ENCODE measurements around the gene MALRD1. TPM values are rescaled to one million over a fixed set of nuclear protein-coding genes. Genes with fewer than 3 reads are reported as not detected.

The MALRD1 gene
- total RNA-seq, 1 experiment from 2014 or later: 0.50 TPM

DNA sequence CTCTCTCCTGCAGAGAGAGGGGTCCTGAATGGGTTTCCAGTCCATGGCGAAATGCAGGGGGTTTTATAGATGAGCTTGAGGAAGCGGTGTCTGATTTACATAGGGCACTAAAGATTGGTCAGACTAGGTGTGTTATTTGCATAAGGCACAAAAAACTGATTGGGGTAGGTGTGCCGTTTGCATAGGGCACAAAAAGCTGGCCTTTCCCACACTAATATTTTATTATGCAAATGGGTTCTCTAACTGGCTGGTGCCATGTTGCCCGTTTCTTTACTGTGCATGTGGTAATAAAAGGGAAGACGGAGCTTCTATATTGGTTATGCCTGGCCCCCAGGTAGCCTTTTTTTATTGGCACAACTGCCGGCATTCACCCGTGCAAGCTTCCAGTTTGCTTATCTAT is 50.2 kb downstream of the MALRD1 start:
- no peak for DNase-seq (ENCODE audit: low spot score)

GRCh38 chr10:19107406-19107805 is 58.8 kb downstream of the MALRD1 start:
- Mint-ChIP-seq H3K27me3 (ENCODE audit: low read depth) (no peaks in the 10 kb centered on the region), H3K9me3 (peaks cover 39% of the 10 kb centered on the region), H3K36me3 (peaks cover 22% of the 10 kb centered on the region), H3K4me1 (peaks cover 26% of the 10 kb centered on the region), H3K27ac (no peak overlapping the region), H3K4me3 (no peak overlapping the region)
- POLR2A ChIA-PET: no interaction called here
- ATAC-seq: no peak
- DNase-seq (ENCODE audit: low spot score): no peak
- CTCF ChIA-PET: no interaction called here
- TF ChIP-seq, protein P1, sequence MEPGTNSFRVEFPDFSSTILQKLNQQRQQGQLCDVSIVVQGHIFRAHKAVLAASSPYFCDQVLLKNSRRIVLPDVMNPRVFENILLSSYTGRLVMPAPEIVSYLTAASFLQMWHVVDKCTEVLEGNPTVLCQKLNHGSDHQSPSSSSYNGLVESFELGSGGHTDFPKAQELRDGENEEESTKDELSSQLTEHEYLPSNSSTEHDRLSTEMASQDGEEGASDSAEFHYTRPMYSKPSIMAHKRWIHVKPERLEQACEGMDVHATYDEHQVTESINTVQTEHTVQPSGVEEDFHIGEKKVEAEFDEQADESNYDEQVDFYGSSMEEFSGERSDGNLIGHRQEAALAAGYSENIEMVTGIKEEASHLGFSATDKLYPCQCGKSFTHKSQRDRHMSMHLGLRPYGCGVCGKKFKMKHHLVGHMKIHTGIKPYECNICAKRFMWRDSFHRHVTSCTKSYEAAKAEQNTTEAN (CRISPR knock-in tag; IDR thresholded peaks at IDR 0.05): no peak
- TF ChIP-seq IRF1 (CRISPR knock-in tag; IDR thresholded peaks at IDR 0.05) (no peak), ZNF416 (CRISPR knock-in tag; IDR thresholded peaks at IDR 0.05) (no peak), CREB1 (CRISPR knock-in tag; IDR thresholded peaks at IDR 0.05) (no peak), TEAD1 (CRISPR knock-in tag; IDR thresholded peaks at IDR 0.05) (no peak), FOXK1 (CRISPR knock-in tag; IDR thresholded peaks at IDR 0.05) (no peak), FOXP1 (CRISPR knock-in tag; IDR thresholded peaks at IDR 0.05; ENCODE audit: borderline replicate concordance) (no peak), TEAD4 (CRISPR knock-in tag; IDR thresholded peaks at IDR 0.05) (no peak), ZNF263 (CRISPR knock-in tag; IDR thresholded peaks at IDR 0.05; ENCODE audit: low read depth) (no peak), STAT6 (CRISPR knock-in tag; conservative IDR thresholded peaks at IDR 0.05; ENCODE audit: low read depth) (no peak), NR1H2 (CRISPR knock-in tag; IDR thresholded peaks at IDR 0.05) (no peak)
- TF ChIP-seq, protein P2, sequence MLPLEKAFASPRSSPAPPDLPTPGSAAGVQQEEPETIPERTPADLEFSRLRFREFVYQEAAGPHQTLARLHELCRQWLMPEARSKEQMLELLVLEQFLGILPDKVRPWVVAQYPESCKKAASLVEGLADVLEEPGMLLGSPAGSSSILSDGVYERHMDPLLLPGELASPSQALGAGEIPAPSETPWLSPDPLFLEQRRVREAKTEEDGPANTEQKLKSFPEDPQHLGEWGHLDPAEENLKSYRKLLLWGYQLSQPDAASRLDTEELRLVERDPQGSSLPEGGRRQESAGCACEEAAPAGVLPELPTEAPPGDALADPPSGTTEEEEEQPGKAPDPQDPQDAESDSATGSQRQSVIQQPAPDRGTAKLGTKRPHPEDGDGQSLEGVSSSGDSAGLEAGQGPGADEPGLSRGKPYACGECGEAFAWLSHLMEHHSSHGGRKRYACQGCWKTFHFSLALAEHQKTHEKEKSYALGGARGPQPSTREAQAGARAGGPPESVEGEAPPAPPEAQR (CRISPR knock-in tag; IDR thresholded peaks at IDR 0.05): no peak
- TF ChIP-seq, protein P3, sequence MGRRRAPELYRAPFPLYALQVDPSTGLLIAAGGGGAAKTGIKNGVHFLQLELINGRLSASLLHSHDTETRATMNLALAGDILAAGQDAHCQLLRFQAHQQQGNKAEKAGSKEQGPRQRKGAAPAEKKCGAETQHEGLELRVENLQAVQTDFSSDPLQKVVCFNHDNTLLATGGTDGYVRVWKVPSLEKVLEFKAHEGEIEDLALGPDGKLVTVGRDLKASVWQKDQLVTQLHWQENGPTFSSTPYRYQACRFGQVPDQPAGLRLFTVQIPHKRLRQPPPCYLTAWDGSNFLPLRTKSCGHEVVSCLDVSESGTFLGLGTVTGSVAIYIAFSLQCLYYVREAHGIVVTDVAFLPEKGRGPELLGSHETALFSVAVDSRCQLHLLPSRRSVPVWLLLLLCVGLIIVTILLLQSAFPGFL (CRISPR knock-in tag; IDR thresholded peaks at IDR 0.05; ENCODE audit: borderline replicate concordance): no peak
- TF ChIP-seq, protein P4, sequence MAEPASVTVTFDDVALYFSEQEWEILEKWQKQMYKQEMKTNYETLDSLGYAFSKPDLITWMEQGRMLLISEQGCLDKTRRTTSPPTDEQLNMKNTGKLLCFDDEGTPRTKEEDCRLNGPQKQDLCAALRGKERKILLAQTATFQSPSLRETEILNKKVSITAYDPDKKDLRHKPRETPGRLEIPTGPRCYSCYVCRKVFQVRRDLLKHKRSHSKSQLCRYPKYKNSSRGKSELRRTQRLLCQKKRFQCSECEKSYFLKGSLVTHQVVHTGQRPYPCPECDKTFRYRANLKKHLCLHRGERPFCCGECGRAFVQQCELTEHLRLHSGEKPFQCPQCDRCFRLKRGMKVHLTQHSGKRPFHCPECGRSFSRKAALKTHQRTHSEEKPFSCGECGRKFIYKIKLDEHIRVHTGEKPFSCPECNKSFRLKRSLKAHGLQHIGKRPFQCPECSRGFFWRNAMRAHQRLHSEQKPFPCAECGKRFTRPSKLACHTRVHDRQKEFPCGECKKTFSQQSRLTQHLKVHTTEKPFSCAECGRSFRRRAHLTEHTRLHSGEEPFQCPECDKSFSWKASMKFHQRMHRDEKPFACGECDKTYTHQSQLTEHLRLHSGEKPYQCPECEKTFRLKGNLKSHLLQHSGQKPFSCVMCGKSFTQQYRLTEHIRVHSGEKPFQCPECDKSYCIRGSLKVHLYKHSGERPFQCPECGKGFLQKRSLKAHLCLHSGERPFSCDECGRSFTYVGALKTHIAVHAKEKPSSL (CRISPR knock-in tag; conservative IDR thresholded peaks at IDR 0.05): no peak

More for the DNA sequence above, 50.2 kb downstream of the MALRD1 start:
- Mint-ChIP-seq H3K4me1 (peaks cover 24% of the 10 kb centered on the region), H3K27me3 (ENCODE audit: low read depth) (no peaks in the 10 kb centered on the region), H3K9me3 (peaks cover 11% of the 10 kb centered on the region; the same call in 1 of the 2 replicates), H3K36me3 (peaks cover 3% of the 10 kb centered on the region), H3K4me3 (no peak overlapping the region), H3K27ac (no peak overlapping the region)
- CTCF ChIA-PET: no interaction called here
- TF ChIP-seq, protein P4 (CRISPR knock-in tag; conservative IDR thresholded peaks at IDR 0.05): no peak
- TF ChIP-seq, protein P5, sequence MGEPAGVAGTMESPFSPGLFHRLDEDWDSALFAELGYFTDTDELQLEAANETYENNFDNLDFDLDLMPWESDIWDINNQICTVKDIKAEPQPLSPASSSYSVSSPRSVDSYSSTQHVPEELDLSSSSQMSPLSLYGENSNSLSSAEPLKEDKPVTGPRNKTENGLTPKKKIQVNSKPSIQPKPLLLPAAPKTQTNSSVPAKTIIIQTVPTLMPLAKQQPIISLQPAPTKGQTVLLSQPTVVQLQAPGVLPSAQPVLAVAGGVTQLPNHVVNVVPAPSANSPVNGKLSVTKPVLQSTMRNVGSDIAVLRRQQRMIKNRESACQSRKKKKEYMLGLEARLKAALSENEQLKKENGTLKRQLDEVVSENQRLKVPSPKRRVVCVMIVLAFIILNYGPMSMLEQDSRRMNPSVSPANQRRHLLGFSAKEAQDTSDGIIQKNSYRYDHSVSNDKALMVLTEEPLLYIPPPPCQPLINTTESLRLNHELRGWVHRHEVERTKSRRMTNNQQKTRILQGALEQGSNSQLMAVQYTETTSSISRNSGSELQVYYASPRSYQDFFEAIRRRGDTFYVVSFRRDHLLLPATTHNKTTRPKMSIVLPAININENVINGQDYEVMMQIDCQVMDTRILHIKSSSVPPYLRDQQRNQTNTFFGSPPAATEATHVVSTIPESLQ (CRISPR knock-in tag; IDR thresholded peaks at IDR 0.05): no peak
- TF ChIP-seq CDX4 (CRISPR knock-in tag; IDR thresholded peaks at IDR 0.05; ENCODE audit: borderline replicate concordance) (no peak), SMAD3 (CRISPR knock-in tag; IDR thresholded peaks at IDR 0.05; ENCODE audit: borderline replicate concordance) (no peak)
- no peak for ATAC-seq
- POLR2A ChIA-PET: no interaction called here
